HepG2 (cell line): Measurements from ENCODE around the gene ZNF865. TPM values are rescaled to one million over a fixed set of nuclear protein-coding genes. Genes with fewer than 3 reads are reported as not detected.

Source experiments
- ATAC-seq: fragments of 200-7000 bp; cut with Tn5 transposase; 3 replicates; pipeline ENCODE4 v1.9.1; 2020; ENCODE audit warnings: mild to moderate bottlenecking, moderate library complexity
- BruUV-seq: library from RNA; stranded (reverse); fragments of 400-500 nt; replicated peaks from 2 replicates; lab custom pipeline; 2021; lab: Mats Ljungman, UMichigan
- CTCF ChIA-PET: fragments of 300-600 bp; formaldehyde crosslinking; extraction: SDS; loops from one replicate; lab custom pipeline; 2021; ENCODE audit warnings: low total read pairs, inconsistent platforms, low intra/inter-chr PET ratio; lab: Yijun Ruan, JAX
- POLR2A ChIA-PET: fragments of 350-600 bp; sonication (Branson Sonifier 250); formaldehyde crosslinking; loops from one replicate; lab custom pipeline; 2020; ENCODE audit warnings: antibody characterized with exemption, inconsistent platforms; lab: Yijun Ruan, JAX
- DNase-seq: peaks from one replicate; pipeline ENCODE4 v3.0.0-alpha.2; 2015; ENCODE audit warnings: low spot score
- FAIRE-seq: peaks from 3 replicates; lab custom pipeline; 2011; peaks lifted over from hg19 to GRCh38; lab: Jason Lieb, UNC
- H2AFZ ChIP-seq: one replicate; pipeline ENCODE4 v1.6.1; 2011; ENCODE audit warnings: low read length, inconsistent platforms
- H3K27ac ChIP-seq: fragments of 300-600 bp; 3 replicates; pipeline ENCODE4 v1.8.0; 2011; ENCODE audit warnings: mixed run types, mild to moderate bottlenecking, mixed read lengths, low read length, inconsistent platforms; ENCODE audit not compliant: insufficient read depth; ENCODE audit errors: extremely low read length
- H3K27me3 ChIP-seq, 2 experiments: fragments of 200-600 bp in 1 of 2; 2 replicates in 1 of 2; 3 replicates in 1 of 2; pipeline versions ENCODE4 v1.6.0 to v1.8.0; 2011; ENCODE audit warnings: low read length in 2 of 2, mild to moderate bottlenecking in 2 of 2, moderate library complexity in 2 of 2, inconsistent platforms in 1 of 2; ENCODE audit not compliant: insufficient read depth in 2 of 2, control insufficient read depth in 1 of 2
- H3K36me3 ChIP-seq, 2 experiments: fragments of 200-600 bp in 1 of 2; replicated peaks in 1 of 2; 2 replicates in 1 of 2; 3 replicates in 1 of 2; pipeline versions ENCODE4 v1.5.1 to v1.8.0; 2011; ENCODE audit warnings: low read length in 2 of 2, inconsistent platforms in 1 of 2; ENCODE audit not compliant: insufficient read depth in 2 of 2, control insufficient read depth in 1 of 2
- H3K4me1 ChIP-seq: 2 replicates; pipeline ENCODE4 v1.5.1; 2012; ENCODE audit warnings: low read length, inconsistent platforms; ENCODE audit not compliant: insufficient read depth
- H3K4me2 ChIP-seq: 2 replicates; pipeline ENCODE4 v1.6.0; 2011; ENCODE audit warnings: low read depth, low read length, inconsistent platforms
- H3K4me3 ChIP-seq, 3 experiments: fragments of 200-600 bp in 1 of 3; sonication (generic), shearing (Covaris generic) in 1 of 3; replicated peaks in 1 of 3; 2 replicates each; pipeline ENCODE4 v1.5.1; 2011 to 2016; ENCODE audit warnings: low read length in 3 of 3, inconsistent platforms in 2 of 3, low read depth in 2 of 3, mild to moderate bottlenecking in 2 of 3, control low read depth in 1 of 3, mixed read lengths in 1 of 3; ENCODE audit not compliant: insufficient read depth in 1 of 3
- H3K79me2 ChIP-seq: one replicate; pipeline ENCODE4 v1.6.1; 2011; ENCODE audit warnings: low read length, inconsistent platforms; ENCODE audit not compliant: insufficient read depth
- H3K9ac ChIP-seq: 2 replicates; pipeline ENCODE4 v1.6.0; 2011; ENCODE audit warnings: mild to moderate bottlenecking, low read depth, low read length, inconsistent platforms; ENCODE audit not compliant: insufficient read depth
- H3K9me3 ChIP-seq: 2 replicates; pipeline ENCODE4 v1.5.1; 2012; ENCODE audit warnings: mild to moderate bottlenecking, low read length
- H4K20me1 ChIP-seq: 2 replicates; pipeline ENCODE4 v1.6.0; 2011; ENCODE audit warnings: inconsistent platforms, mild to moderate bottlenecking, low read length, moderate library complexity; ENCODE audit not compliant: insufficient read depth
- BATF2 ChIP-seq: sonication (generic); formaldehyde crosslinking; IDR thresholded peaks from 2 replicates; pipeline ENCODE4 v1.8.0; 2022; ENCODE audit warnings: mild to moderate bottlenecking, missing genetic modification reagents, moderate library complexity
- FOXO4 ChIP-seq: sonication (generic); formaldehyde crosslinking; conservative IDR thresholded peaks from 2 replicates; pipeline ENCODE4 v1.8.1; 2023; ENCODE audit warnings: missing genetic modification reagents
- PAF1 ChIP-seq: IDR thresholded peaks from 2 replicates; pipeline ENCODE4 v1.6.1; 2016; ENCODE audit warnings: missing genetic modification reagents, missing compliant biosample characterization
- RERE ChIP-seq: IDR thresholded peaks from 2 replicates; pipeline ENCODE4 v1.6.1; 2016; ENCODE audit warnings: low read depth, missing genetic modification reagents, missing compliant biosample characterization
- ZNF101 ChIP-seq: sonication (generic); formaldehyde crosslinking; IDR thresholded peaks from 2 replicates; pipeline ENCODE4 v1.4.0; 2020; ENCODE audit warnings: mild to moderate bottlenecking, low read depth, missing genetic modification reagents, borderline replicate concordance
- WGBS: methylation state at CpG from one replicate; pipeline ENCODE4 v1.1.6; 2017; ENCODE audit warnings: low lambda C conversion rate; 5-methylcytosine and 5-hydroxymethylcytosine counted together
- in situ Hi-C: cut with HindIII; loops from 2 replicates; pipeline ENCODE4 v1.10.0; 2017; ENCODE audit warnings: low pct_unique_long_range_greater_than_20kb; ENCODE audit not compliant: extremely low pct_ligation_motif_present
- intact Hi-C: fragments of 100-400 bp; cut with micrococcal nuclease; formaldehyde crosslinking; loops from one replicate; pipeline ENCODE4 v1.10.0; 2022; ENCODE audit not compliant: unreplicated experiment
- polyA plus RNA-seq, 8 experiments: library from polyadenylated mRNA; depleted of rRNA in 3 of 8; stranded (reverse) in 7 of 8; unstranded in 1 of 8; fragments of >200 nt; fragmentation: Illumina TruSeq in 4 of 8; extraction: Trizol in 4 of 8; gene quantifications; 2 replicates each; pipeline versions ENCODE4 v1.2.1 to v1.2.3, GENCODE V29; 2011 to 2016; ENCODE audit warnings: low read depth in 4 of 8, missing spikeins in 1 of 8, mixed read lengths in 1 of 8; ENCODE audit not compliant: insufficient read depth in 1 of 8
- total RNA-seq, 5 experiments: library from RNA; depleted of rRNA; stranded (reverse); fragments of >200 nt; fragmentation: Illumina TruSeq; extraction: Trizol; gene quantifications; 2 replicates each; pipeline ENCODE4 v1.2.3, GENCODE V29; 2016; ENCODE audit warnings: low read depth in 1 of 5
- TF ChIP-seq, protein P1 (sequence below): sonication (generic); formaldehyde crosslinking; IDR thresholded peaks from 2 replicates; pipeline ENCODE4 v1.8.0; 2022; ENCODE audit warnings: missing genetic modification reagents, mild to moderate bottlenecking, inconsistent platforms, borderline replicate concordance

The ZNF865 gene
- total and polyA plus RNA-seq, 2 of the 13 experiments (the other 11 are each of a cell fraction or from before 2014, with no cell fraction given): 0.93 to 1.0 TPM

DNA sequence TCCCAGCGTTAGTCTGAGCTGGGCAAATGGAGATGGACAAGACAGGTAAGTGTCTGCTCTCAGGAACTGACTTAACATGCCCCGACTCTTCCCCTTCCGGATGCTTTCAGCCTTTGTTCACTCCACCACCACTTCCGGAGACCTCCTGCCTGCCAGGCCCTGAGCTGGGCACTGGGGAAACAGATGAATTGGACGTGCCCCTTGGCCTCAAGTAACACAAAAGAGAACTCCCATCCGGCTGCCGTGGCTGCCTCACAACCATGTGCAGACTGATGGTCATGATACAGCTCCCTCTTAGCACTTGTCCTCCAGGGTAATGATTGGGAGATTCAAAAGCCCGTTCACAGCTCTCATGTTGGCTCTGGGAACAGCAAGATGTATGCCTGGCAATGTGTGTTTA lies 12.0 kb downstream of the ZNF865 start:
- no peaks in the 10 kb centered on the region for H3K79me2 ChIP-seq
- in situ Hi-C loops: no loop called here
- no peak for ATAC-seq
- no peak for DNase-seq
- no peaks in the 10 kb centered on the region for H3K9me3 ChIP-seq
- POLR2A ChIA-PET: no interaction called here
- H3K9ac ChIP-seq: no peak overlapping the region
- WGBS: 92% methylated on average over 8 of the region's 8 CpGs
- H3K27ac ChIP-seq: no peak overlapping the region
- no peak overlapping the region for H3K4me3 ChIP-seq
- peaks cover 2 to 5% of the 10 kb centered on the region in 2 experiments; a peak in 1 of 5 replicates for H3K36me3 ChIP-seq
- no peaks in the 10 kb centered on the region for H3K27me3 ChIP-seq
- intact Hi-C loops: no loop called here
- no peak overlapping the region for H3K4me2 ChIP-seq
- TF ChIP-seq PAF1 (CRISPR knock-in tag) (no peak), BATF2 (CRISPR knock-in tag) (no peak), RERE (CRISPR knock-in tag) (no peak), ZNF101 (CRISPR knock-in tag) (no peak), FOXO4 (no peak)
- TF ChIP-seq, protein P1, sequence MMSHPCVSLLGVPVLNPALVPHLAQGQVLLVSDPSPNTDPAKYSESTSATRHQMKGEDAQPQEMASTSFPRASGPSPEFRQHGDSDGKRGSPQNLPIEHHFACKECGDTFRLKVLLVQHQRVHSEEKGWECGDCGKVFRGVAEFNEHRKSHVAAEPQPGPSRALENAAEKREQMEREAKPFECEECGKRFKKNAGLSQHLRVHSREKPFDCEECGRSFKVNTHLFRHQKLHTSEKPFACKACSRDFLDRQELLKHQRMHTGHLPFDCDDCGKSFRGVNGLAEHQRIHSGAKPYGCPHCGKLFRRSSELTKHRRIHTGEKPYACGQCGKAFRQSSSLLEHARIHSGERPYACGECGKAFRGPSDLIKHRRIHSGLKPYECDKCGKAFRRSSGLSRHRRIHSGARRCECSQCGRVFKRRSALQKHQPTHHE (CRISPR knock-in tag): no peak
- no peaks in the 10 kb centered on the region for H4K20me1 ChIP-seq
- peaks cover 9% of the 10 kb centered on the region for H3K4me1 ChIP-seq
- CTCF ChIA-PET: no interaction called here
- FAIRE-seq: no peak
- no peak overlapping the region for H2AFZ ChIP-seq
- no TSS peak for BruUV-seq
